HepG2 (cell line): ENCODE results near the gene ZFAND3.

Source experiments
- CHD2 ChIP-seq: IDR thresholded peaks from 2 replicates; pipeline ENCODE4 v1.6.1; 2011; ENCODE audit warnings: low read depth, low read length, improper control_type of control experiment
- GABPA ChIP-seq, 2 experiments: IDR thresholded peaks; 2 replicates each; pipeline ENCODE4 v1.6.1; 2011 to 2016; ENCODE audit warnings: low read depth in 2 of 2, low read length in 1 of 2, missing biosample characterization in 1 of 2, missing genetic modification characterization in 1 of 2
- GPN1 ChIP-seq: sonication (generic); formaldehyde crosslinking; IDR thresholded peaks from 2 replicates; pipeline ENCODE4 v1.5.1; 2020; ENCODE audit warnings: missing genetic modification reagents, borderline replicate concordance
- MXD4 ChIP-seq: IDR thresholded peaks from 2 replicates; pipeline ENCODE4 v1.6.1; 2016; ENCODE audit warnings: mild to moderate bottlenecking, missing biosample characterization, missing genetic modification reagents
- ZFP37 ChIP-seq: sonication (generic); formaldehyde crosslinking; IDR thresholded peaks from 2 replicates; pipeline ENCODE4 v1.4.0; 2020; ENCODE audit warnings: missing genetic modification reagents, borderline replicate concordance
- ZNF431 ChIP-seq: sonication (generic); formaldehyde crosslinking; IDR thresholded peaks from 2 replicates; pipeline ENCODE4 v1.9.0; 2022; ENCODE audit warnings: missing genetic modification reagents, low read depth, mild to moderate bottlenecking, borderline replicate concordance
- TF ChIP-seq, protein P1 (sequence below): sonication (generic); formaldehyde crosslinking; IDR thresholded peaks from 2 replicates; pipeline ENCODE4 v1.4.0; 2020; ENCODE audit warnings: missing genetic modification reagents

DNA sequence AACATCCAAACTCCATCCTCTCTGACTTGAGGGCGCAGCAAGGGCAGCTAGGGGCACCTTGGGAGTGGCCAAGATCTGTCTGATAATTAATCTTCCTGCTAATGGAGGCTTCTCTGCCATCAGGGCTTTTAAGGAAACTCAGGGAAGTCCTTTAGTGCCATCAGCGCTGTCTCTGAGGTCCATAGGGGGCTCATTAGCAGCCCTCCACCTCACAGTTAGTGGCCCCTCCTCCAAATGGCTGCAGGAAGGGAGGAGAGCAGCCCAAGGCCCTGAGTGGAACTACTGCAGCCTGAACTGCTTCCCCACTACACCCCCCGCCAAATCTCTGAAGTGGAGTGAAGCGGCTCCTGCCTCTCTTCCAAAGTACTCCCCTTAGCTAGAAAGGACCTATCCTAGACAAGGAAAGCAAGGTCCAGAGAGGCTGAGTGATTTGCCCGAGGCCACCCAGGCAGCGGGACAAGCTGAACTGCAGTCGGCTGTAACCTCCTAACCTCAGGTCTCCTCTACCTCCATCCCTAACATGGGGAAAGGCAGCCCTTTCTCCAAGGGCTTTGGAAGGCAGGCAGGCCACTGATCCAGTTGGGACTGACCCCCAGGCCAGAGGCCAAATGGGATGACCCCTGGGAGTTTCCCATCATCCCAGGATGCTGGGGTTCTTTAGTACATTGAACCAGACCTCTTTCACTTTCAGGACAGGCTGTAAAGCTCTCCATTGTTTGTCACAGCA, 39.5 kb upstream of the ZFAND3 start:
- no peak for TF ChIP-seq CHD2
- TF ChIP-seq ZFP37 (CRISPR knock-in tag), result no peak
- TF ChIP-seq GABPA (IDR thresholded peaks at IDR 0.05; ENCODE audit: low read depth, low read length), result no peak
- no peak for TF ChIP-seq GABPA (CRISPR knock-in tag; IDR thresholded peaks at IDR 0.05; ENCODE audit: low read depth)
- TF ChIP-seq ZNF431 (CRISPR knock-in tag), result no peak
- no peak for TF ChIP-seq MXD4 (CRISPR knock-in tag)
- TF ChIP-seq, protein P1, sequence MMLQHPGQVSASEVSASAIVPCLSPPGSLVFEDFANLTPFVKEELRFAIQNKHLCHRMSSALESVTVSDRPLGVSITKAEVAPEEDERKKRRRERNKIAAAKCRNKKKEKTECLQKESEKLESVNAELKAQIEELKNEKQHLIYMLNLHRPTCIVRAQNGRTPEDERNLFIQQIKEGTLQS, result no peak
- no peak for TF ChIP-seq GPN1 (CRISPR knock-in tag)
